AG04449 (cell line): ENCODE measurements around the gene COPS2.

Experiments used
- CTCF ChIA-PET: fragments of 350-600 bp; formaldehyde crosslinking; extraction: SDS; loops from one replicate; lab custom pipeline; 2021; ENCODE audit warnings: antibody characterized with exemption; lab: Yijun Ruan, JAX
- POLR2A ChIA-PET: fragments of 400-600, 350-600 bp; formaldehyde crosslinking; extraction: SDS; loops from one replicate; lab custom pipeline; 2020; ENCODE audit warnings: antibody characterized with exemption, inconsistent platforms; lab: Yijun Ruan, JAX
- DNase-seq: peaks from one replicate; pipeline ENCODE4 v3.0.0-alpha.2; 2010; ENCODE audit warnings: low read depth, low spot score
- H3K4me3 ChIP-seq: 2 replicates; pipeline ENCODE4 v1.5.1; 2011; ENCODE audit warnings: low read depth, mild to moderate bottlenecking, control low read depth, low read length
- TF ChIP-seq, protein P1 (sequence below): IDR thresholded peaks from one replicate; pipeline ENCODE4 v1.5.1; 2011; ENCODE audit warnings: mild to moderate bottlenecking, moderate library complexity, low read length, control low read depth, inconsistent platforms; ENCODE audit not compliant: insufficient read depth; ENCODE audit errors: missing control alignments

Gene COPS2

DNA sequence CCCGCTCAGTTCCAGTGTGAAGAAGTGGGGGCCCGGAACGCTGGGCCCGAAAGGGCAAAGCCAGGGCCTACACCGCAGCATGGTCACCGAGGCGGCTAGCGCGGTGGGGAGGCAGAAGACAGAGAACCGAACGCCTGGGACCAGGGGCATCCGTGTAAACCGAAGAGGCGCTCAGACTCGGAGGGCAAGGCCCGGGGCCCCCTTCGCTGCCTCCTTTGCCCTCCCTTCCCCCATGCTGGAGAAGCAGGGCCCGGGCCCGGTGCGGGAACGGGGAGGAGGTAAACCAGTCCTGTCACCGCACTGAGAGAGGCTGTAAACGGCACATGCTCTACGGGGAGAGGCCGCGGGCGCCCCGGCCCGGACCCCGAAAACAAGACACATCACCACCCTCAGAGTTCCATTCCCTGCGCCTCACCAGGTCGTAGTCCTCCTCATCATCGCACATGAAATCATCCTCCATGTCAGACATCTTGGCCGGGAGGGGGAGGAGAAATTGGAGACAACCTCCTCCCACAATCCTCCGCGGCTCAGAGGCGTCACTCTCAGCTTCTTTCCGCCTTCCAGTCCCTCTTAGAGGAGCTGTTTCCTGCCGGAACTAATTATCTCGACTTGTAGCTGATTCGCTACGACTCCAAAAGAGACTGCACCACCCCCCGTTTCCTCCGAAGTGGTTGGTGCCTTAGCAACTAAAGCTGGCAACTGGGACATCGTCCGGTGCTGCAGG, at the start of gene COPS2:
COPS2 (minus strand) TSS at position 490 of the 724 bp plus-strand sequence; CDS start at position 469, 21 bp downstream.
- ChIA-PET POLR2A (interaction anchor here (0.6 to 1.1 kb wide), 3 partner anchors 15 to 1398 kb away, joined by 3 to 11 read pairs (median 5); partner anchors contain the start of gene GALK2), CTCF (interaction anchor here (0.8 to 3.2 kb wide), 6 partner anchors 10 to 294 kb away, joined by 3 to 28 read pairs (median 4); partner anchors contain the start of gene FGF7)
- peak within 1 kb of the TSS; percentile 76 for H3K4me3 ChIP-seq
- DNase-seq, result peak; percentile 94
- TF ChIP-seq, protein P1, sequence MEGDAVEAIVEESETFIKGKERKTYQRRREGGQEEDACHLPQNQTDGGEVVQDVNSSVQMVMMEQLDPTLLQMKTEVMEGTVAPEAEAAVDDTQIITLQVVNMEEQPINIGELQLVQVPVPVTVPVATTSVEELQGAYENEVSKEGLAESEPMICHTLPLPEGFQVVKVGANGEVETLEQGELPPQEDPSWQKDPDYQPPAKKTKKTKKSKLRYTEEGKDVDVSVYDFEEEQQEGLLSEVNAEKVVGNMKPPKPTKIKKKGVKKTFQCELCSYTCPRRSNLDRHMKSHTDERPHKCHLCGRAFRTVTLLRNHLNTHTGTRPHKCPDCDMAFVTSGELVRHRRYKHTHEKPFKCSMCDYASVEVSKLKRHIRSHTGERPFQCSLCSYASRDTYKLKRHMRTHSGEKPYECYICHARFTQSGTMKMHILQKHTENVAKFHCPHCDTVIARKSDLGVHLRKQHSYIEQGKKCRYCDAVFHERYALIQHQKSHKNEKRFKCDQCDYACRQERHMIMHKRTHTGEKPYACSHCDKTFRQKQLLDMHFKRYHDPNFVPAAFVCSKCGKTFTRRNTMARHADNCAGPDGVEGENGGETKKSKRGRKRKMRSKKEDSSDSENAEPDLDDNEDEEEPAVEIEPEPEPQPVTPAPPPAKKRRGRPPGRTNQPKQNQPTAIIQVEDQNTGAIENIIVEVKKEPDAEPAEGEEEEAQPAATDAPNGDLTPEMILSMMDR, result no peak

DNA sequence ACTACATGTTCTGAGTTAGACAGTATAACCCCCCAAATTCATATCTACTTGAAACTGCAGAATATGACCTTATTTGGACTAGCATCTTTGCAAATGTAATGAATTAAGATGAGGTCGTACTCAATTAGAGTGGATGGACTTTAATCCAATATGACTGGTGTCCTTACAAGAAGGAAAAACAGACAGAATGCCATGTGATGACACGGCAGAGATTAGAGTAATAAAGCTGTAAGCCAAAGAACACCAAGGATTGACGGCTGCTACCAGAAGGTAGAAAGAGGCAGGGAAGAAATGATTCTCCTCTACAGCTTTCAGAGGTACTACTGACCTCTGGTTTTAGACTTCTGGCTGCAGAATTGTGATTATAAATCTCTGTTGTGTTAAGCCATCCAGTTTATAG, 44.9 kb upstream of the COPS2 start:
- CTCF ChIA-PET, result no interaction called here
- DNase-seq, result no peak
- POLR2A ChIA-PET, result no interaction called here
- H3K4me3 ChIP-seq, result no peak overlapping the region
- TF ChIP-seq, protein P1, result no peak

DNA sequence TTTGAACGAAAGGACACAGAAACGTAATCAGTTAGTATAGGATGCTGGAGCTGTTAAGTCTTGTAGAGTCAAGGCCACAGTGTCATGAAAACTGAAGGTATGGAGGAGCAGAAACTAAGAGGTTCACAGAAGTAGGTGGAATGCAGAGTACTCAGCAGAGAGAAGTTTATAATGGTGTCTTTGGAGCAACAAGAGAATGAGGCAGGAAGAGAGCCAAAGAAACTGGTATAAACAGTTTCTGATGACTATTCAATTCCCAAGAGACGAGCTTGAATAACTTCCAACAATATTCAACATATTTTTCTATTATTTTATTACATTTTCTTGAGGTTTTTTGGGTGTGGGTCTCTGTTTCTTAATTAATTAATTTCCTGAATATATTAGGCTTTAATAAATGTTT, 44.3 kb upstream of the COPS2 start:
- no peak overlapping the region for H3K4me3 ChIP-seq
- POLR2A ChIA-PET, result no interaction called here
- CTCF ChIA-PET, result no interaction called here
- TF ChIP-seq, protein P1, result no peak
- no peak for DNase-seq

DNA sequence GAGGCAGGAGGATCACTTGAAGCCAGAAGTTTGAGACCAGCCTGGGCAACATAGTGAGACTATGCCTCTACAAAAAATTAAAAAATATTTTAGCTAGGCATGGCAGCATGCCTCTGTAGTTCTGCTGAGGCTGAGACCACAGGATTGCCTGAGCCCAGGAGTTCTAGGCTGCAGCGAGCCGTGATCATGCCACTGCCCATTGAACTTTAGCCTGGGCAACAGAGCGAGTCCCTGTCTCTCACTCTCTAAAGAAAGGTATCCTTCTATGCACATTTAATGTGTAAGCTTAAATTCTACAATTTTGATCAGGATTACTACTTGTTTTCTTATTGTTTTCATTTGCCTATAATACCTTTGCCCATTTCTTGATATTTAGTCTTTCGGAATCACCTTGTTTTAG, 41.5 kb upstream of the COPS2 start:
- no peak for DNase-seq
- ChIA-PET POLR2A (no interaction called here), CTCF (interaction anchor here (1.1 kb wide), 1 partner anchor 13 kb away, joined by 3 read pairs; no protein-coding TSS in a partner anchor)
- H3K4me3 ChIP-seq, result no peak overlapping the region
- TF ChIP-seq, protein P1, result no peak

DNA sequence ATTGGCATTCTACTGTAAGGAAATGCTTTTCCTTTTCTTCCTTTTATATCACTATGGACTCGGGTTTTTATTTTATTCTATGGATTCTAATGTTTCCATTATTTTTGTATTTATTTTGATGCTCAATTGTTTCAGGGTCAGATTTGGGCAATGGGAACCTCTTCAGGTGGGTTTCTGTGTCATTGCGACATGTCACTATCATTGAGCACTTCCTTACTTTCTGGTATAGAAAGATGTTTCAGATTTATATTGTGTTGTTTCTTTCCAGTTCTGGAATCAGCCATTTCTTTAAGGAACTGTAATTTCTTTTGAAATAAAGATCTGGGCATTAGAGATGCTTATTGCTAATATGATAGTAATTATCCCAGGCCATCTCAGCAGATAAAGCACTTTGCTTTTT, 36.5 kb upstream of the COPS2 start:
- POLR2A ChIA-PET, result no interaction called here

DNA sequence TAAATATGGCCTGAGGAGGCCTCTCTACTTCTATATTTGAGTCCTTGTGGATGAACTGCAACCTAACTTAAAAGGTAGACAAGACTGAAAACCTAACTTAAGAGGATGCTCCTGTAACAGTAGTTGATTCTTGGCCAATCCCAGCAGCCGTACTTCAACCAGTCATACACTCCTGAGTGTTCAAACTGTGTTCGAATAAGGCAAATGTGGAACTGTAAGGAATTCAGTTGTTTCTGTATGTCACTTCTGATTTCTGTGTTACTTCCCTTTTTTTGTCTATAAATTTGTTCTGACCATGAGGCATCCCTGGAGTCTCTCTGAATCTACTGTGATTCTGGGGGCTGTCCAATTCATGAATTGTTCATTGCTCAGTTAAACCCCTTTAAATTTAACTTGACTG, 35.2 kb upstream of the COPS2 start:
- ChIA-PET CTCF (no interaction called here), POLR2A (no interaction called here)
- TF ChIP-seq, protein P1, result no peak
- no peak overlapping the region for H3K4me3 ChIP-seq
- DNase-seq, result no peak

More for the DNA sequence above, 36.5 kb upstream of the COPS2 start:
- no peak for DNase-seq
- no peak overlapping the region for H3K4me3 ChIP-seq
- TF ChIP-seq, protein P1, result no peak
- CTCF ChIA-PET, result no interaction called here
